GM19025 (cell line): ENCODE results near the gene C12orf56.
"Not testable (repeated sequence)": the region's sequence is repeated elsewhere in the genome, so short reads cannot be mapped to it uniquely, and the experiment has no call there.

Source experiments
- ATAC-seq: cut with Tn5 transposase; IDR thresholded peaks from one replicate; pipeline ENCODE4 v1.9.1; 2021; ENCODE audit warnings: mild to moderate bottlenecking, low read depth, moderate library complexity; ENCODE audit not compliant: unreplicated experiment

The C12orf56 gene

DNA sequence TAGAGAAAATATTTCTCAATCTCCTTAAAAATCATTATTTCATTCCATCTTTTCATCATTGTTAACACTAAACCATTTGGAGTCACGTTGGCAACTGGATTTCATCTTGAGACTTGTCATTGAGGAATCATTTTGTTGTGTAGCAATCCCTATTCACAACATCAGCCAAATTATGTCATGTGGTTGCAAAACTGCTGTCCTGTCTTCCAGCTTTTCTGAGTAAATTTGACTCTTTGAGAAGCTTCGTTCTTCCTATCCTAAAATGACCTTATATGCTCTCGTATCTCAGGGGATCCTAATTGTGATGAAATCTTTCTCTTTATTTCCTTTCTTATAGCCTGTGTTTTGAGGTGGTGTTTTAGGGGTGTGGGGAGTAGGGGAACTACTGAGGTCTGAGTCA is 137.9 kb downstream of the C12orf56 start:
- ATAC-seq: no peak

DNA sequence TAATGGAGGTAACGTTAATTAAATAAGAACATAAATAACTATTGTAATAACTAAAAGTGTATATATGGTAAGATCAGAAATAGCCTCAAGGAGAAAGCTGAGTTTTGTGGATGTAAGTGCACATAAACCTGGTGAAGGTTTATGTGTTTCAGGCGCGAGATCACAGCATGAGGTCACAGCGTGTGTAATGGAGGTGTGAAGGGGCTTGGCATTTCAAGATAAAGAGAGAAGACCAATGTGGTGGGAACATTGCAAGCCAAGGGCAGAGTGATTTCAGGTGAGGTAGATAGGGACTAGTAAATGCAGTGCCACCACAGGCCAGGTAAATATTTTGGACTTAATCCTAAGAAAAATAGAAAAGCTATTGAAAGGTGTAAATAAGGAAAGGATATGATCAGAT is 146.7 kb downstream of the C12orf56 start:
- ATAC-seq: no peak

- ATAC-seq: no peak
Measured at GRCh38 chr12:64240781-64241180, 149.8 kb downstream of the C12orf56 start.

DNA sequence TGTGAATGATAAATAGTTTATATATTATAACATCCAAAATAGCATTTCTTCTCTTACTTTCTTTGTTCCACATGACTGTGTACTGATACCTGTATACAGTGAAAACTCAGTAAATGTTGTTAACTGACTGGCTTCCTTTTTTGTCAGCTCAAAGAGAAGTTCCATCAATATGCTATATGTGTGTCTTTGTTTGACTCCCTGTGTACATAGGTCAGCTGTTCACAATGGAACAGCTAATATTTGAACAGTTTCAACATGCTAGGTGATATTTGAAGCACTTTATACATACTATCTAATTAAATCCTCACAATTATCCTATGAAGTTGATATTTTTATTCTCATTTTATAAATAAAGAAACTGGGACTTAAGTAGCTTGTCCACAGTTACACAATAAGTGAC is 153.2 kb downstream of the C12orf56 start:
- no peak for ATAC-seq

GRCh38 chr12:64236549-64236948 is 154.0 kb downstream of the C12orf56 start:
- no peak for ATAC-seq

DNA sequence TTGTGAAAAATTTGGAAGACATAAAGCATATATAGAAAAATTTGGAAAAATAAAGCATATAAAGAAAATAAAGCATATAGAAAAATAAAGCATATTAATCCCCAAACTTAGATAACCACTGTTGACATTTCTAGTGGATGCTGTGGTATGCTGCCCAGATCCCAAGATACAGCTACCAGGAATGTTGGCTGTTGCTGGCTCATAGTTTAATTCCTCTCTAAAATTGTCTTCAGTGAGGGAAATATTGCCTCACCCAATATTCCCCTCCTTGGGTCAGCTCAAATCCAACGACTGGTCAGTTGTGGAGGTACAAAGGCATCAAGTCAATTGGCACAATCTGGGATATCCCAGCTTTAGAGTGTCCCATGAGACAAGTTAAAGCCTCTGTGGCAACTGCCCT is 158.4 kb downstream of the C12orf56 start:
- no peak for ATAC-seq

DNA sequence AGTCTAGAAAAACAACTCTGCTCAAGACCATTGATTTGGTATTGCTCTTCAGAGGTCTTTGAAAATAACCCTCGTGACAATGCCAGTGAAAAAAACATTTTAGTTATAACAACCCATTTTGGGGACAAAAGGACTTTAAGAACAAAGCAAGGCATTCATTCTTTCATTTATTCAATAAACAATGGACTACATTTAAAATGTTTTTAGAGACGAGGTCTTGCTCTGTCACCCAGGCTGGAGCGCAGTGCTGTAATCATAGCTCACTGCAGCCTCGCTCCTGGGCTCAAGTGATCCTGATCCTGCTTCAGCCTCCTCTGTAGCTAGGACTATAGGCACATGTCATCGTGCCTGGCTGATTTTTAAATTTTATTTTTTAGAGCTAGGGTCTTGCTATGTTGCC is 160.8 kb downstream of the C12orf56 start:
- ATAC-seq: no peak

DNA sequence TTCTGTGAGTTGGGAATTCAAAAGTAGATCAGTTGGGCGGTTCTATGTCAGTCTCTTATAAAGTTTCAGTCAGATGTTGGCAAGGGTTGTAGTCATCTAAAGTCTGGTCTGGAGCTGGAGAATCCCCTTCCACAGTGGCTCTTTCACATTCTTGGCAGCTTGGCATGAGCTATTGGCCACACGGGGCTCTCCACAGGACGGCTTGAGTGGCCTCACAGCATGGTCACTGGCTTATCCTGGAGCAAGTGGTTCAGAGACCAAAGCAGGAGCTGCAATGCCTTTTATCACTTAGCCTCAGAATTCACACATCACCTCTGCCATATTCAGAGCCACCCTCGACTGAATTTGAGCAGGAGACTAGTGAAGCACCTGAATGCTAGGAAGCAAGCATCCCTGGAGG is 161.3 kb downstream of the C12orf56 start:
- no peak for ATAC-seq

DNA sequence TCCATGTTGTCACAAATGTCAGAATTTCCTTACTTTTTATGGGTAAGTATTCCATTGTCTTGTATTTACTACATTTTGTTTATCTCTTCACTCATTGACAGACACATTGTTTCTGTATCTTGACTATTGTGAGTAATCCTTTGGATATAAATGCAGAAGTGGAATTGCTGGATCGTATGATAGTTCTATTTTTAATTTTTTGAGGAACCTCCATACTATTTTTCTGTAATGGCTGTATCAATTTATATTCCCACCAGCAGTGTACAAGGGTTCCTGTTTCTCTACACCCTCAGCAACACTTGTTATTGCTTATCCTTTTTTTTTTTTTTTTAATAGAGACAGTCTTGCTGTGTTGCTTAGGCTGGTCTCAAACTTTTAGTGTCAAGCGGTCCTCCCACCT is 164.9 kb downstream of the C12orf56 start:
- no peak for ATAC-seq

DNA sequence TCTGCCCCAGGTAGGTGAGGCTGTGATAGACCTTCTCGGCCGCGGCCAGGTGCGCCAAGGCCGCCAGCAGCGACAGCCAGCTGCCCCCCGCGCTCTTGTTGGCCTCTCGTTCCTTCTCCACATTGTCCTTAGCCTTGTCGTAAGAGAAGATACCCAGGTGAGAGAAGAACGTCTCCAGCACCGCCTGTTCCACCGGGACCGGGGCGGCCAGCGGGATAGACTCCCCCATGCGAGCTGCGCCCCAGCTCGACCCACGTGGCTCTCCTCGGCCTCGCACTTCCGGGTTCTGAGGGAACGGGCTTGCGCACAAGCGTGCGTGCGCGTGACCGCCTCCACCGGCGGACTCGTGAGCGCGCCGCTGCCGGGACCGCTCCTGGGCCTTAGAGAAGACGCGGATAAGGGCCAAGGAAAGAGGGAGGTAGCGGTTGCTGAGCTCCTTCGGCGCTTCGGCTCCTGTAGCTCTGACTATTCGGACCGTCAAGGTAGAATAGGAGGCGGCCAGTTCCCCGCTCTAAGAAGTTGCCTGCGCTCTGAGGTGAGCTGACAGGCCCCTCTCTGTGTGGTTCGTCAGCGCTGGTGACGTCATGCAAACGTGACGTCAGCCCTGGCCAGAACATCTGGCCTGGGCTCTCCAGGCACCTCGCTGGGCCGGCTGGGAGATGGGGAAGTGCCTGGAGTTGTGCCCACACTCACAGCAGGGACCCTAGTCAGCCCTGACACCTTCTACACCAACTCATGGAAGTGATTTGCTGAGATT is 168.4 kb downstream of the C12orf56 start, which contains the start of gene KICS2:
TSS of gene KICS2 (minus strand) at position 288 of the 757 bp plus-strand sequence. CDS start at position 229, 59 bp downstream.
- peak; percentile 96 for ATAC-seq

DNA sequence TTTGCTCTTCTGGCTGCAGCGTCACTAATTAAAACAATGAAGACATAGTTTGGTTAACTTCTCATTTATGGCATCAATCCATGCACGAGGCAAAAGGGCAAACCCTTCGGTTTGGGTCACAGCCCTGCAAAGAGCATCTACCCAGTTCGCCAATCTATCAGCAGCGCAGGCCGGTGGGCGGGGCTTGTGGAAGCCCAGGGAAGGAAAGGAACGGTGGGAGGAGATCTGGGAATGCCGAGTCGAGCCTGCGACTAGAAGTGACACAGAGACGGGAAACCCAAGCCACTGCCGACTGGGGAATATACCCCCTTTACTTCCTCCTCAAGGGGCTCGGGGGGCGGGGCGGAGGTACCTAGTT is 168.9 kb downstream of the C12orf56 start:
- peak; percentile 5 for ATAC-seq

DNA sequence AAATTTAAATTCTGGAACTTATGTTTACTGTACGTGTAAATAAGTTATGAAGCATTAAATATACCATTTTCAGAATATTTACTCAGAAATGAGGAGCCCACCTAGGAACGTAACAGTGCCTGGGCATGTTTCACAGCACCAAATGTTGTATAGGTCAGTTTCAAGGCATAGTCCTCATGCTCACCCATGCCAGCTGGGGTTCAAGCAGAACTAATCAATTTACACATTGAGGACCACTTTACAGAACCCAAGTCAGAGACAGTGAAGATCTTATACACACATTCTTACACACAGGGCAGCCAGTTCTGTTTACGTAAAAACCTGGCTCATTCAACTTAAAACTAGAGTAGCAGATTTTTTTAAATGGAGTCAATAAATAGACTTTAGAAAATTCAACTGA is 170.5 kb downstream of the C12orf56 start:
- ATAC-seq: no peak

GRCh38 chr12:64219145-64219544 is 171.4 kb downstream of the C12orf56 start:
- ATAC-seq: no peak

GRCh38 chr12:64218597-64218996 is 172.0 kb downstream of the C12orf56 start:
- no peak for ATAC-seq

- not testable (repeated sequence) for ATAC-seq
Measured at GRCh38 chr12:64217643-64218042, 172.9 kb downstream of the C12orf56 start.

DNA sequence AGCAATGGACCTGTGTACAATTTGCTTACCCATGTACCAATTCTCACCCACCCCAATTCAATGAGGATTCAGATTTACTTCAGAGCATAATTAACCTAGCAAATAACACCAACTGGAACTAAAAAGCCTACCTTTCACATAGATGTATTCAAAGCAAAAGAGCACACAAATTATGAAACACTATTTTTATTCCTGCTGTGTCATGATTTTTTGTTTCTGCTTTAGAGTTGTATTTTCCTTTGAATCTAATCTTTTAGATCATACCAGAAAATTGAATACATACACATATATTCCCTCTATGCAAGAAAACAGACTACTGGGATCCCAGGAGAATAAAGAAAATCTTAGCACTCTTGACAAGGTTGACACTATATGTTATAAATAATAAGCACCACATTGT is 174.3 kb downstream of the C12orf56 start:
- ATAC-seq: no peak
